ENCODE results near the gene ARID3B. TPM values are rescaled to one million over a fixed set of nuclear protein-coding genes. Genes with fewer than 3 reads are reported as not detected.

ARID3B gene
- total RNA-seq, 1 donor from 2014 or later = 13.1 TPM

GRCh38 chr15:74631087-74631385 lies 90.0 kb downstream of the ARID3B start:
- Histone ChIP-seq H3K4me3 (ENCODE audit: low read depth, low read length) (no peak overlapping the region), H3K27me3 (ENCODE audit: control insufficient read depth, insufficient read depth, low read length) (no peaks in the 10 kb centered on the region), H3K36me3 (ENCODE audit: control insufficient read depth, insufficient read depth, low read length) (peaks cover 4% of the 10 kb centered on the region)
- no peak for DNase-seq (ENCODE audit: low read depth)
- no peak for TF ChIP-seq CTCF (IDR thresholded peaks at IDR 0.05; ENCODE audit: insufficient read depth, low read length, poor library complexity, severe bottlenecking)

DNA sequence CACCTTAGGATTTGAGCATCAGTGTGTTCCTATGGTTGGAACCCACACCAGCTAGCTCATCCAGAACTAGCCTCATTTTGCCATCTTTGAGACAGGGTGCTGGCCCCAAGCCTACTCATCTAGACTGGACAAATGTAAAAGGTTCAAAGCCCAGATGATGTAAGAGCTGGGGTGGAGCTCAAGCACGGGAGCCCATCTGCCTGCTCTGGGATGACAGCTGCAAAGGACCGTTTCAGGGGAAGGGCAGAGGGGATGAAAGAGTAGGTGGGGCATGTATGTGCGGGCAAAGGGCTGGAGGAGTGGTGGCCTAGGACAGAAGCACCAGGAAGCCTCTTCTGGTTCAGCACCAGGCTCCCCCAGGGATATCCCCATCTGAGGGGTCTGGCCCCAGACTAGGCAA lies 90.4 kb downstream of the ARID3B start:
- TF ChIP-seq CTCF (IDR thresholded peaks at IDR 0.05; ENCODE audit: insufficient read depth, low read length, poor library complexity, severe bottlenecking) = no peak
- no peak for DNase-seq (ENCODE audit: low read depth)
- H3K27me3 ChIP-seq (ENCODE audit: control insufficient read depth, insufficient read depth, low read length) = no peaks in the 10 kb centered on the region
- H3K36me3 ChIP-seq (ENCODE audit: control insufficient read depth, insufficient read depth, low read length) = peaks cover 4% of the 10 kb centered on the region
- no peak overlapping the region for H3K4me3 ChIP-seq (ENCODE audit: low read depth, low read length)

GRCh38 chr15:74631935-74632560 lies 91.0 kb downstream of the ARID3B start:
- peak; percentile 97 for TF ChIP-seq CTCF (IDR thresholded peaks at IDR 0.05; ENCODE audit: insufficient read depth, low read length, poor library complexity, severe bottlenecking)
- Histone ChIP-seq H3K27me3 (ENCODE audit: control insufficient read depth, insufficient read depth, low read length) (no peaks in the 10 kb centered on the region), H3K36me3 (ENCODE audit: control insufficient read depth, insufficient read depth, low read length) (peaks cover 4% of the 10 kb centered on the region), H3K4me3 (ENCODE audit: low read depth, low read length) (no peak overlapping the region)
- no peak for DNase-seq (ENCODE audit: low read depth)

GRCh38 chr15:74632601-74633000 lies 91.6 kb downstream of the ARID3B start:
- TF ChIP-seq CTCF (IDR thresholded peaks at IDR 0.05; ENCODE audit: insufficient read depth, low read length, poor library complexity, severe bottlenecking) = no peak
- Histone ChIP-seq H3K4me3 (ENCODE audit: low read depth, low read length) (no peak overlapping the region), H3K27me3 (ENCODE audit: control insufficient read depth, insufficient read depth, low read length) (no peaks in the 10 kb centered on the region), H3K36me3 (ENCODE audit: control insufficient read depth, insufficient read depth, low read length) (peaks cover 3% of the 10 kb centered on the region)
- DNase-seq (ENCODE audit: low read depth) = no peak

GRCh38 chr15:74633781-74634180 lies 92.8 kb downstream of the ARID3B start:
- no peak for TF ChIP-seq CTCF (IDR thresholded peaks at IDR 0.05; ENCODE audit: insufficient read depth, low read length, poor library complexity, severe bottlenecking)
- no peak for DNase-seq (ENCODE audit: low read depth)
- Histone ChIP-seq H3K27me3 (ENCODE audit: control insufficient read depth, insufficient read depth, low read length) (no peaks in the 10 kb centered on the region), H3K36me3 (ENCODE audit: control insufficient read depth, insufficient read depth, low read length) (peaks cover 2% of the 10 kb centered on the region), H3K4me3 (ENCODE audit: low read depth, low read length) (no peak overlapping the region)

- peak; percentile 88 for TF ChIP-seq CTCF (IDR thresholded peaks at IDR 0.05; ENCODE audit: insufficient read depth, low read length, poor library complexity, severe bottlenecking)
- H3K36me3 ChIP-seq (ENCODE audit: control insufficient read depth, insufficient read depth, low read length) = peaks cover 2% of the 10 kb centered on the region
- DNase-seq (ENCODE audit: low read depth) = no peak
- no peaks in the 10 kb centered on the region for H3K27me3 ChIP-seq (ENCODE audit: control insufficient read depth, insufficient read depth, low read length)
- no peak overlapping the region for H3K4me3 ChIP-seq (ENCODE audit: low read depth, low read length)
Measured at GRCh38 chr15:74635228-74635627, 94.2 kb downstream of the ARID3B start.

All from kidney epithelial cell (primary cell).